ENCODE measurements around the gene FBN2. TPM values are rescaled to one million over a fixed set of nuclear protein-coding genes. Genes with fewer than 3 reads are reported as not detected.

Gene FBN2
- total RNA-seq, 4 donors from 2014 or later, result 5.3 to 19.4 (median 7.5) TPM

DNA sequence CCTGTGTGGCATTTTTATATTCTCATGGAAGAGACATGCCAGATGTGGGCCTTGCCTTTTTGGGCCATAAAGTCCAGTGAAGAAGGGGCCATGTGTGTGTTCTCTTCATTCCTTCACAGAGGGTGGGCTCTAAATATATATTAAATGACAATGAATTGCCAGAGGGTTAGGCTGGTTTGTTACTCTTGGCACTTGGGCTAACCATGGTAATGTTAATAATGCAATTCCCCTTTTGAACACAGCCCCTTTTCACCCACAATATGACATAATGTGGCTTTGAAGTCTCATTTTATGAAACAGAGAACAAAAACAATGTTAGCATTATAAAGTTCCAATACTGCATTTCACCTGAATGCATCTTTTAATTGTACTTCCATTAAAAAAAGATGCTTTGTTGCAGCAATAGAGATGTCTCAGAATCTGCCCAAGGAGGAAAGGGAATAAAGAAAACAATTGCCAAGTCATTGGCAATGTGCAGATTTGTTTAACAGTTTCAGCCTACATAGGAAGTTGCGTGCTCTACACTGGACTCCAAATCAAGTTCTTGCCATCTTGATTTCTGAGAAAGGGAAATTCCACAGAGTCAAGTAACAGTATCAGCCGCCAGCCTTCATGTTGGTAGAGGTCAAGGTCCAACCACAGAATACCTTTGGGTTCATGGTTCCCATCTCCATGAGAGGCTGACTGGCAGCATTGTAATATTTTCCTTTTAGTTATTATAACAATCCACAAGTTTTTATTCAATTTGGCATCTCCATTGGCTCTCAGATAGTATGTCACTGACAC is 312.6 kb downstream of the FBN2 start:
- Histone ChIP-seq H3K27me3 (no peaks in the 10 kb centered on the region), H3K36me3 (no peaks in the 10 kb centered on the region), H3K4me1 (peaks cover 0 to 13% (median 5%) of the 10 kb centered on the region in 3 donors), H3K4me3 (no peak overlapping the region), H3K9me3 (no peaks in the 10 kb centered on the region), H3K27ac (no peak overlapping the region)
- TF ChIP-seq POLR2A (IDR thresholded peaks at IDR 0.05), result no peak
- TF ChIP-seq, protein P1, sequence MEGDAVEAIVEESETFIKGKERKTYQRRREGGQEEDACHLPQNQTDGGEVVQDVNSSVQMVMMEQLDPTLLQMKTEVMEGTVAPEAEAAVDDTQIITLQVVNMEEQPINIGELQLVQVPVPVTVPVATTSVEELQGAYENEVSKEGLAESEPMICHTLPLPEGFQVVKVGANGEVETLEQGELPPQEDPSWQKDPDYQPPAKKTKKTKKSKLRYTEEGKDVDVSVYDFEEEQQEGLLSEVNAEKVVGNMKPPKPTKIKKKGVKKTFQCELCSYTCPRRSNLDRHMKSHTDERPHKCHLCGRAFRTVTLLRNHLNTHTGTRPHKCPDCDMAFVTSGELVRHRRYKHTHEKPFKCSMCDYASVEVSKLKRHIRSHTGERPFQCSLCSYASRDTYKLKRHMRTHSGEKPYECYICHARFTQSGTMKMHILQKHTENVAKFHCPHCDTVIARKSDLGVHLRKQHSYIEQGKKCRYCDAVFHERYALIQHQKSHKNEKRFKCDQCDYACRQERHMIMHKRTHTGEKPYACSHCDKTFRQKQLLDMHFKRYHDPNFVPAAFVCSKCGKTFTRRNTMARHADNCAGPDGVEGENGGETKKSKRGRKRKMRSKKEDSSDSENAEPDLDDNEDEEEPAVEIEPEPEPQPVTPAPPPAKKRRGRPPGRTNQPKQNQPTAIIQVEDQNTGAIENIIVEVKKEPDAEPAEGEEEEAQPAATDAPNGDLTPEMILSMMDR (IDR thresholded peaks at IDR 0.05), result no peak
- TF ChIP-seq EP300 (IDR thresholded peaks at IDR 0.05), result no peak
- no peak for TF ChIP-seq POLR2AphosphoS5 (IDR thresholded peaks at IDR 0.05)
- no peak for ATAC-seq
- 94 to 100% methylated on average over 2 of the region's 2 CpGs for WGBS, 2 donors (ENCODE audit: low coverage in 1 of 2)

DNA sequence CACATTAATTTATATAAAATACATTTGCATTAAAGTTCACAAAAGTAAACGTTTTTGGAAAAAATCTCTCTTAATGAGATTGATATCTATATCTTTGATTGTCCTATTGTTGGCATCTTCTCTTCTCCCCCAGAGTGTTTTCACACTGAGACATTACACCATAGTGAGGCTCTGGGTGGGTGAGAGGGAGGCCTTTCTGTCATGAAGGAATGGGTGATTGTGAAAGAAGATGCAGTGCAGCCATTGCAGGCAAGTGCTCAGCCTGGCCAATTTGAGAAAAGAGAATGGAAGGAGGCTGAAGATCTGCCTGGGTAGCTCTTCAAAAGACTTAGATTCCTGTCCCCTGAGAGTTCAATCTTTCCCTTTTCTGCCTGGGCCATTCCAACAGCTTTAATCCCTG is 313.7 kb downstream of the FBN2 start:
- H3K4me1 ChIP-seq, result peaks cover 0 to 13% (median 5%) of the 10 kb centered on the region in 3 donors
- no peak for ATAC-seq
- H3K27ac ChIP-seq, result no peak overlapping the region
- no peaks in the 10 kb centered on the region for H3K27me3 ChIP-seq
- TF ChIP-seq POLR2AphosphoS5 (IDR thresholded peaks at IDR 0.05) (no peak), EP300 (IDR thresholded peaks at IDR 0.05) (no peak), POLR2A (IDR thresholded peaks at IDR 0.05) (no peak)
- TF ChIP-seq, protein P1 (IDR thresholded peaks at IDR 0.05), result no peak
- WGBS, 2 donors (ENCODE audit: low coverage in 1 of 2), result 45 to 61% methylated on average over 1 of the region's 1 CpG
- no peak overlapping the region for H3K4me3 ChIP-seq
- no peaks in the 10 kb centered on the region for H3K36me3 ChIP-seq
- no peaks in the 10 kb centered on the region for H3K9me3 ChIP-seq

DNA sequence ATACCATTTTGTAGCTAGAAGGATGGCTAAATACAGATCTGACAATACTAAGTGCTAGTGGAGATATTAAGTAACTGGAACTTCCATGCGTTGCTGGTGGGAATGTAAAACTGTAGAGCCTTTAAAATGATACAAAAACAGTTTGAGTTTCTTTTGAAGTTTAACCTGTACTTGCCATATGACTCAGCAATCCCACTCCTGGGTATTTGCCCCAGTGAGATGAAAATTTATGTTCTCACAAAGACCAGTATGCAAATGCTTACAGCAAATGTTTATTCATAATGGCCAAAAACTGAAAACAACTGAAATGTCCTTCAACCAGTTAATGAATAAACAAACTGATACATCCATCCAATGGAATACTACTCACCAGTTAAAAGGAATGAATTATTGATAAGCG is 317.2 kb downstream of the FBN2 start:
- no peak overlapping the region for H3K27ac ChIP-seq
- H3K4me1 ChIP-seq, result no peaks in the 10 kb centered on the region
- no peak for TF ChIP-seq POLR2AphosphoS5 (IDR thresholded peaks at IDR 0.05)
- no peak for TF ChIP-seq EP300 (IDR thresholded peaks at IDR 0.05)
- TF ChIP-seq POLR2A (IDR thresholded peaks at IDR 0.05), result no peak
- TF ChIP-seq, protein P1 (IDR thresholded peaks at IDR 0.05), result no peak
- 97 to 100% methylated on average over 1 to 2 of the region's 2 CpGs for WGBS, 2 donors (ENCODE audit: low coverage in 1 of 2)
- H3K9me3 ChIP-seq, result no peaks in the 10 kb centered on the region
- no peaks in the 10 kb centered on the region for H3K36me3 ChIP-seq
- no peak for ATAC-seq
- H3K27me3 ChIP-seq, result no peaks in the 10 kb centered on the region
- no peak overlapping the region for H3K4me3 ChIP-seq

DNA sequence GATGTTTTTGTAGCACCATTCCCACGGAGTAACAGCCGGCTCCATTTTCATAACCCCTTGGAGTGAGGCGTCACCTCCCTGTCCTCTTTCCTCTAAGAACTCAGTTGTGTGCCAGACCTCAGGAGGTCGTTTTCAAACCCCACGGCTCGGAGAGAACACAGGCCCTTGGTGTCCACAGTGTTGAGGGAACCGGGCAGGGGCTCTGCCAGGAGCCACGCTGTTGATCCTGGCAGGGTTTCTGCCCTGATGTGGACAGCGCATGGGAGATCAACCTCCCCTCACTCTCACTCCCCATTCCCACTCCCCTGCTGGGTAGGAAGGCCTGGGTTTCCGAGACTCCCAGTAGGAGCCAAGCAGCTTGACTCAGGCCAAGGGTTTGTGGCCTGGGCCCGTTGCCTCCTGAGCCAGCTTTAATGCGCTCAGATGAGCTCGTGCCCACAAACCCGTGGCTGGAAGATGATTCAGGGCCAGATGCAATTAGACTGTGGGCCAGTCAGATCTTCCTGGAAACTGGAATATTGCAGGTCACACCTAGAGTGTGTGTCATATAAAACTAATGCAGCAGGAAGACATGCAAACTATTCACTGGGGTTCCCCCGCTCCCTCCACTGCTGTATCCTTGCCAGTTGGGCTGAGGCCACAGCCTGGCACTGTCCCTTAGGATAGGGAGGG is 321.0 kb downstream of the FBN2 start:
- no peak overlapping the region for H3K4me3 ChIP-seq
- H3K4me1 ChIP-seq, result peaks cover 0 to 6% (median 0%) of the 10 kb centered on the region in 3 donors
- no peaks in the 10 kb centered on the region for H3K36me3 ChIP-seq
- H3K27me3 ChIP-seq, result no peaks in the 10 kb centered on the region
- H3K9me3 ChIP-seq, result no peaks in the 10 kb centered on the region
- WGBS, 2 donors (ENCODE audit: low coverage in 1 of 2), result 66 to 74% methylated on average over 3 to 6 of the region's 15 CpGs
- H3K27ac ChIP-seq, result peak overlapping the region in 1 of 4 donors; percentile 31
- no peak for ATAC-seq
- TF ChIP-seq, protein P1 (IDR thresholded peaks at IDR 0.05), result no peak
- no peak for TF ChIP-seq EP300 (IDR thresholded peaks at IDR 0.05)
- TF ChIP-seq POLR2A (IDR thresholded peaks at IDR 0.05), result no peak
- peak; percentile 47 for TF ChIP-seq POLR2AphosphoS5 (IDR thresholded peaks at IDR 0.05)
